Esophagus squamous epithelium (tissue), 4 donors: Measurements from ENCODE around the gene SYT5.

Source experiments
- POLR2A ChIP-seq, 4 donors: fragments of 450-650 bp; IDR thresholded peaks; one replicate each; pipeline ENCODE4 v1.6.1; 2017; ENCODE audit warnings: antibody characterized with exemption in 4 of 4, mild to moderate bottlenecking in 4 of 4, moderate library complexity in 3 of 4
- TF ChIP-seq, protein P1 (sequence below), 6 experiments: fragments of 450-650 bp in 4 of 6; fragments of 200-600 bp in 2 of 6; sonication (generic) in 2 of 6; IDR thresholded peaks; one replicate each; pipeline ENCODE4 v1.5.1; 2016 to 2019; ENCODE audit warnings: antibody characterized with exemption in 6 of 6, mild to moderate bottlenecking in 4 of 6, moderate library complexity in 4 of 6

GRCh38 chr19:55158848-55159749 lies 21.0 kb downstream of the SYT5 start:
- TF ChIP-seq, protein P1, sequence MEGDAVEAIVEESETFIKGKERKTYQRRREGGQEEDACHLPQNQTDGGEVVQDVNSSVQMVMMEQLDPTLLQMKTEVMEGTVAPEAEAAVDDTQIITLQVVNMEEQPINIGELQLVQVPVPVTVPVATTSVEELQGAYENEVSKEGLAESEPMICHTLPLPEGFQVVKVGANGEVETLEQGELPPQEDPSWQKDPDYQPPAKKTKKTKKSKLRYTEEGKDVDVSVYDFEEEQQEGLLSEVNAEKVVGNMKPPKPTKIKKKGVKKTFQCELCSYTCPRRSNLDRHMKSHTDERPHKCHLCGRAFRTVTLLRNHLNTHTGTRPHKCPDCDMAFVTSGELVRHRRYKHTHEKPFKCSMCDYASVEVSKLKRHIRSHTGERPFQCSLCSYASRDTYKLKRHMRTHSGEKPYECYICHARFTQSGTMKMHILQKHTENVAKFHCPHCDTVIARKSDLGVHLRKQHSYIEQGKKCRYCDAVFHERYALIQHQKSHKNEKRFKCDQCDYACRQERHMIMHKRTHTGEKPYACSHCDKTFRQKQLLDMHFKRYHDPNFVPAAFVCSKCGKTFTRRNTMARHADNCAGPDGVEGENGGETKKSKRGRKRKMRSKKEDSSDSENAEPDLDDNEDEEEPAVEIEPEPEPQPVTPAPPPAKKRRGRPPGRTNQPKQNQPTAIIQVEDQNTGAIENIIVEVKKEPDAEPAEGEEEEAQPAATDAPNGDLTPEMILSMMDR (IDR thresholded peaks at IDR 0.05) = no peak
- TF ChIP-seq POLR2A (IDR thresholded peaks at IDR 0.05) = no peak
